ENCODE results near the gene PPIE. TPM values are rescaled to one million over a fixed set of nuclear protein-coding genes. Genes with fewer than 3 reads are reported as not detected.

Gene PPIE
- total and polyA plus RNA-seq, 2 experiments from 2014 or later, result 27.8 to 51.9 TPM

GRCh38 chr1:39795651-39796050, 57.0 kb downstream of the PPIE start:
- Histone ChIP-seq H3K36me3 (ENCODE audit: insufficient read depth) (no peaks in the 10 kb centered on the region), H3K4me3 (no peak overlapping the region), H3K4me1 (ENCODE audit: insufficient read depth) (peaks cover 4% of the 10 kb centered on the region; the same call in 1 of the 2 replicates), H3K4me2 (no peak overlapping the region), H3K27me3 (ENCODE audit: insufficient read depth) (peaks cover 27% of the 10 kb centered on the region), H3K9me2 (ENCODE audit: insufficient read depth) (no peaks in the 10 kb centered on the region), H4K20me1 (replicated peaks; ENCODE audit: insufficient read depth) (no peaks in the 10 kb centered on the region; the same call in 1 of the 2 replicates), H3K27ac (ENCODE audit: low read depth) (no peak overlapping the region), H3K79me2 (replicated peaks; ENCODE audit: insufficient read depth) (no peaks in the 10 kb centered on the region), H2AFZ (no peak overlapping the region), H3F3A (replicated peaks; ENCODE audit: low read depth) (no peaks in the 10 kb centered on the region)
- Mint-ChIP-seq H3K27me3 (ENCODE audit: insufficient read depth, low read depth, poor library complexity) (peaks cover 21% of the 10 kb centered on the region), H3K27ac (no peak overlapping the region), H3K9me3 (no peaks in the 10 kb centered on the region), H3K36me3 (ENCODE audit: low read depth) (no peaks in the 10 kb centered on the region), H3K4me3 (no peak overlapping the region), H3K4me1 (peaks cover 5% of the 10 kb centered on the region; the same call in 2 of the 3 replicates)
- TF ChIP-seq CTCF (conservative IDR thresholded peaks at IDR 0.05; ENCODE audit: low read depth in 2 of 2) (no peak), ZNF114 (CRISPR knock-in tag; IDR thresholded peaks at IDR 0.05) (no peak), ZNF462 (CRISPR knock-in tag; IDR thresholded peaks at IDR 0.05) (no peak), CREB1 (CRISPR knock-in tag; IDR thresholded peaks at IDR 0.05; ENCODE audit: low read depth) (no peak), EZH2 (IDR thresholded peaks at IDR 0.05; ENCODE audit: low read depth, unreplicated experiment) (no peak)
- DNase-seq (ENCODE audit: low spot score), result no peak
- peak; percentile 12; the same call in 1 of the 3 replicates for ATAC-seq
